ENCODE measurements around the gene OR2V2. TPM values are rescaled to one million over a fixed set of nuclear protein-coding genes. Genes with fewer than 3 reads are reported as not detected.

OR2V2 gene
- polyA plus RNA-seq, 2 of the 4 experiments (the other 2 are of a cell fraction) = not detected

GRCh38 chr5:181105391-181106025 lies 41.9 kb upstream of the OR2V2 start:
- TF ChIP-seq ATOH8 (CRISPR knock-in tag; IDR thresholded peaks at IDR 0.05; ENCODE audit: low read depth) = no peak
- TF ChIP-seq ESRRA (IDR thresholded peaks at IDR 0.05; ENCODE audit: borderline replicate concordance, low read length) = no peak
- no peak for TF ChIP-seq CTCF (IDR thresholded peaks at IDR 0.05)
- TF ChIP-seq HMGXB4 (CRISPR knock-in tag; IDR thresholded peaks at IDR 0.05; ENCODE audit: borderline replicate concordance) = no peak
- TF ChIP-seq PBX3 (IDR thresholded peaks at IDR 0.05) = no peak
- TF ChIP-seq E2F6 (IDR thresholded peaks at IDR 0.05; ENCODE audit: borderline replicate concordance, low read depth) = no peak
- TF ChIP-seq HDAC2 (IDR thresholded peaks at IDR 0.05) = no peak
- TF ChIP-seq ZNF302 (CRISPR knock-in tag; IDR thresholded peaks at IDR 0.05) = no peak
- no peak for TF ChIP-seq ELK1 (IDR thresholded peaks at IDR 0.05; ENCODE audit: low read depth, low read length)
- TF ChIP-seq JUNB (IDR thresholded peaks at IDR 0.05) = no peak
- no peak for TF ChIP-seq NR3C1 (IDR thresholded peaks at IDR 0.05)
- TF ChIP-seq MAZ (IDR thresholded peaks at IDR 0.05; ENCODE audit: borderline replicate concordance, low read depth, low read length) = no peak
- TF ChIP-seq POLR2AphosphoS2 (conservative IDR thresholded peaks at IDR 0.05; ENCODE audit: low read length) = no peak
- ATAC-seq = no peak
- 0 out of 6 replicates have a peak overlapping the region, but pooled peaks of 1 of the 2 experiments have one; percentile 13 for H3K27ac ChIP-seq
- 70% methylated on average over 7 of the region's 7 CpGs for WGBS (ENCODE audit: missing lambda C conversion rate)
- POLR2A ChIA-PET = no interaction called here
- no peak for FAIRE-seq
- H3K4me2 ChIP-seq = peak overlapping the region; percentile 60; the same call in 2 of the 3 replicates
- no peak overlapping the region for H3K4me3 ChIP-seq
- H3K9me3 ChIP-seq = no peaks in the 10 kb centered on the region
- CTCF ChIA-PET = interaction anchor here (1.3 kb wide), 1 partner anchor 236 kb away, joined by 4 read pairs; no protein-coding TSS in a partner anchor
- DNase-seq (ENCODE audit: low read depth in 1 of 2, low spot score in 1 of 2) = no peak
- H3K4me1 ChIP-seq = no peaks in the 10 kb centered on the region

- Histone ChIP-seq H3K9me3 (no peaks in the 10 kb centered on the region), H3K27ac (no peak overlapping the region), H3K4me2 (no peak overlapping the region), H3K4me3 (no peak overlapping the region), H3K4me1 (no peaks in the 10 kb centered on the region)
- 74% methylated on average over 9 of the region's 9 CpGs for WGBS (ENCODE audit: missing lambda C conversion rate)
- ChIA-PET POLR2A (no interaction called here), CTCF (interaction anchor here (0.6 to 1.9 kb wide), 6 partner anchors 11 to 295 kb away, joined by 3 to 7 read pairs (median 4); no protein-coding TSS in a partner anchor)
- TF ChIP-seq ZFP36 (IDR thresholded peaks at IDR 0.05; ENCODE audit: borderline replicate concordance, partially characterized antibody) (no peak), RFX5 (IDR thresholded peaks at IDR 0.05) (no peak), ZSCAN20 (CRISPR knock-in tag; IDR thresholded peaks at IDR 0.05) (no peak), TFCP2L1 (CRISPR knock-in tag; IDR thresholded peaks at IDR 0.05) (no peak), EHF (CRISPR knock-in tag; IDR thresholded peaks at IDR 0.05) (no peak)
- ATAC-seq = no peak
- FAIRE-seq = no peak
- no peak for DNase-seq (ENCODE audit: low read depth in 1 of 2, low spot score in 1 of 2)
Observed at GRCh38 chr5:181107699-181108098, 39.7 kb upstream of the OR2V2 start.
